GM23248 (cell line): ENCODE measurements around the gene ANKRD49. TPM values are rescaled to one million over a fixed set of nuclear protein-coding genes. Genes with fewer than 3 reads are reported as not detected.

ENCODE experiments used
- DNase-seq: peaks from one replicate; pipeline ENCODE4 v3.0.0-alpha.2; 2015
- H2AFZ ChIP-seq: fragments of 200-600 bp; sonication (generic); 2 replicates; pipeline ENCODE4 v1.6.1; 2016; ENCODE audit warnings: antibody characterized with exemption
- H3F3A ChIP-seq: fragments of 200-600 bp; sonication (generic); 2 replicates; pipeline ENCODE4 v1.6.1; 2016; ENCODE audit warnings: mild to moderate bottlenecking, antibody characterized with exemption, mixed run types; ENCODE audit not compliant: insufficient read depth
- H3K27ac ChIP-seq: fragments of 200-600 bp; sonication (generic); 2 replicates; pipeline ENCODE4 v1.5.1; 2016; ENCODE audit warnings: mild to moderate bottlenecking
- H3K27me3 ChIP-seq: fragments of 200-600 bp; sonication (generic); replicated peaks from 2 replicates; pipeline ENCODE4 v1.6.1; 2016; ENCODE audit warnings: mild to moderate bottlenecking; ENCODE audit not compliant: insufficient read depth
- H3K36me3 ChIP-seq: fragments of 200-600 bp; sonication (generic); 2 replicates; pipeline ENCODE4 v1.6.1; 2016; ENCODE audit warnings: low read depth, mild to moderate bottlenecking
- H3K4me1 ChIP-seq: fragments of 200-600 bp; sonication (generic); 2 replicates; pipeline ENCODE4 v1.6.1; 2016; ENCODE audit warnings: mild to moderate bottlenecking; ENCODE audit not compliant: insufficient read depth
- H3K4me2 ChIP-seq: fragments of 200-600 bp; sonication (generic); one replicate; pipeline ENCODE4 v1.6.1; 2016; ENCODE audit warnings: mild to moderate bottlenecking; ENCODE audit not compliant: unreplicated experiment
- H3K4me3 ChIP-seq: fragments of 200-600 bp; sonication (generic); 2 replicates; pipeline ENCODE4 v1.5.1; 2016; ENCODE audit warnings: mild to moderate bottlenecking
- H3K79me2 ChIP-seq: fragments of 200-600 bp; sonication (generic); 2 replicates; pipeline ENCODE4 v1.6.1; 2016; ENCODE audit warnings: mild to moderate bottlenecking; ENCODE audit not compliant: insufficient read depth
- H3K9ac ChIP-seq: fragments of 200-600 bp; sonication (generic); 2 replicates; pipeline ENCODE4 v1.6.1; 2016; ENCODE audit warnings: mild to moderate bottlenecking
- H3K9me2 ChIP-seq: fragments of 200-600 bp; sonication (generic); 2 replicates; pipeline ENCODE4 v1.6.1; 2016; ENCODE audit warnings: mixed run types, mild to moderate bottlenecking, moderate library complexity; ENCODE audit not compliant: insufficient read depth
- H3K9me3 ChIP-seq: fragments of 200-600 bp; sonication (generic); one replicate; pipeline ENCODE4 v1.6.1; 2017; ENCODE audit warnings: low read depth
- H4K20me1 ChIP-seq: fragments of 200-600 bp; sonication (generic); 2 replicates; pipeline ENCODE4 v1.6.0; 2016; ENCODE audit not compliant: insufficient read depth
- EZH2 ChIP-seq: fragments of 200-600 bp; sonication (generic); IDR thresholded peaks from 2 replicates; pipeline ENCODE4 v1.6.1; 2018; ENCODE audit warnings: antibody characterized with exemption, mild to moderate bottlenecking; ENCODE audit not compliant: insufficient read depth, poor library complexity, severe bottlenecking
- EZH2phosphoT487 ChIP-seq: fragments of 200-600 bp; sonication (generic); IDR thresholded peaks from 2 replicates; pipeline ENCODE4 v1.6.1; 2018; ENCODE audit warnings: antibody characterized with exemption, moderate library complexity, mild to moderate bottlenecking, low read depth; ENCODE audit not compliant: insufficient read depth
- WGBS, 2 experiments: methylation state at CpG; one replicate each; pipeline ENCODE4 v1.1.6; 2015 to 2017; ENCODE audit warnings: low lambda C conversion rate in 2 of 2, low coverage in 1 of 2; ENCODE audit errors: missing lambda C conversion rate in 2 of 2; 5-methylcytosine and 5-hydroxymethylcytosine counted together
- in situ Hi-C: fragments of 300-500 bp; cut with MboI; formaldehyde crosslinking; loops from 2 replicates; pipeline ENCODE4 v1.15.0; 2020
- polyA plus RNA-seq: library from polyadenylated mRNA; unstranded; fragments of >200 nt; fragmentation: Nextera tagmentation; extraction: Ambion mirVana; gene quantifications from 2 replicates; pipeline ENCODE4 v1.2.1, GENCODE V29; 2016
- total RNA-seq: library from RNA; depleted of rRNA; stranded (reverse); fragments of >200 nt; shearing (Covaris generic); gene quantifications from 2 replicates; pipeline ENCODE4 v1.2.3, GENCODE V29; 2014

The ANKRD49 gene
- total and polyA plus RNA-seq, 2 experiments from 2014 or later: 13.9 to 18.6 TPM

DNA sequence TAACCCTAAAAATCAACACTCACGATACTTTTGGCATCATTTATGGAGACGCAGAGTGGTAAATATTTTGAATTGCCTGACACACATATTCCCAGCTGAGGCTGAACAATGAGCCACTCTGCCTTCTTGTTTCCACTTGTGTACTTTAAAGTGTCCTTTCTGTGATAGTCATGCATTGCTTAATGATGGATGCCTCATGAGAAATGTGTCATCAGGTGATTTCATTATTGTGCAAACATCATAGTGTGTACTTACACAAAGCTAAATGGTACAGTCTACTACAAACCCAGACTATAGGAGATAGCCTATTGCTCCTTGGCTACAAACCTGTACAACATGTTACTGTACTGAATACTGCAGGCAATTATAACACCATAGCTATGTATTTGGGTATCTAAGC, 44.3 kb upstream of the ANKRD49 start:
- peak; percentile 92 for DNase-seq
- Histone ChIP-seq H2AFZ (no peak overlapping the region), H3K9me3 (no peaks in the 10 kb centered on the region), H3K9me2 (no peaks in the 10 kb centered on the region), H3K4me1 (peaks cover 20% of the 10 kb centered on the region), H3K27me3 (no peaks in the 10 kb centered on the region), H3F3A (peaks cover 13% of the 10 kb centered on the region), H3K27ac (peak overlapping the region; percentile 63), H3K4me2 (peak overlapping the region; percentile 46), H3K9ac (peak overlapping the region; percentile 7; the same call in 1 of the 2 replicates), H3K79me2 (no peaks in the 10 kb centered on the region), H4K20me1 (no peaks in the 10 kb centered on the region), H3K4me3 (no peak overlapping the region), H3K36me3 (peaks cover 9% of the 10 kb centered on the region)
- in situ Hi-C loops: no loop called here
- WGBS, 2 experiments: 0 to 6% methylated on average over 2 of the region's 2 CpGs
- no peak for TF ChIP-seq EZH2
- TF ChIP-seq EZH2phosphoT487: 0 out of 2 replicates have a peak, but pooled peaks have one; percentile 39

DNA sequence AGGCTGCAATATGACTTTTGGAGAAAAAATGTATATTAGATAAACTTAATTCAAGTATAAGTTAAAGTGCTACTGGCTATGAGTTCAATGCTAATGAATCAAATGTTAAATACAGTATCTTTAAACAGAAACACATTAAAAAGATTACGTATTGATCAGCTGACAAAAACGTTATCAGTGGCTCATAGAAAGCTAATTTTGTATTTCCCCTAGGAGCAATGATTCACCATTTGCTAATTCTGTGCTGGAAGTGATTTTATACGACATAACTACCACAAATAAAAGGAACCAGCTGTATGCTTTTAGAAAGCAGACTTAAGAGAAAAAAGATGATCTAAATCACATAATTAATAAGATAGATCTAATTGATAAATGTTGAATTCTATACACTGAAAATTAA, 43.7 kb upstream of the ANKRD49 start:
- no peaks in the 10 kb centered on the region for H3K79me2 ChIP-seq
- H3K4me1 ChIP-seq: peaks cover 20% of the 10 kb centered on the region
- H3K4me2 ChIP-seq: peak overlapping the region; percentile 46
- in situ Hi-C loops: no loop called here
- no peaks in the 10 kb centered on the region for H3K27me3 ChIP-seq
- no peak overlapping the region for H3K4me3 ChIP-seq
- H3K36me3 ChIP-seq: peaks cover 9% of the 10 kb centered on the region
- no peak overlapping the region for H3K9ac ChIP-seq
- no peaks in the 10 kb centered on the region for H3K9me3 ChIP-seq
- peak; percentile 68 for DNase-seq
- H4K20me1 ChIP-seq: no peaks in the 10 kb centered on the region
- 1 to 4% methylated on average over 3 of the region's 3 CpGs for WGBS, 2 experiments
- no peak overlapping the region for H2AFZ ChIP-seq
- no peaks in the 10 kb centered on the region for H3K9me2 ChIP-seq
- TF ChIP-seq EZH2: no peak
- TF ChIP-seq EZH2phosphoT487: no peak
- H3K27ac ChIP-seq: peak overlapping the region; percentile 63
- H3F3A ChIP-seq: peaks cover 13% of the 10 kb centered on the region

DNA sequence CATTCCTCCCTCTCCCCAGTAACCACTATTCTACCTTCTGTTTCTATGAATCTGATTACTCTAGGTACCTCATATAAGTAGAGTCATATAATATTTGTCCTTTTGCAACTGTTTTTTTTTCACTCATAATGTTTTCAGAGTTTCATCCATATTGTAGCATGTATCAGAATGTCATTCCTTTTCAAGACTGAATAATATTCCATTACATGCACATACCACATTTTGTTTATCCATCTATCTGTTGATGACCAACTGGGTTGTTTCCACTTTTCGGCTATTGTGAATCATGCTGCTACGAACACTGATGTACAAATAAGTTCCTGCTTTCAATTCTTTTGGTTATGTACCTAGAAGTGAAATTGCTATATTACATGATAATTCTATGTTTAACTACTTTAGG, 40.8 kb upstream of the ANKRD49 start:
- no peak for TF ChIP-seq EZH2phosphoT487
- TF ChIP-seq EZH2: no peak
- 95 to 98% methylated on average over 2 of the region's 2 CpGs for WGBS, 2 experiments
- H4K20me1 ChIP-seq: no peaks in the 10 kb centered on the region

DNA sequence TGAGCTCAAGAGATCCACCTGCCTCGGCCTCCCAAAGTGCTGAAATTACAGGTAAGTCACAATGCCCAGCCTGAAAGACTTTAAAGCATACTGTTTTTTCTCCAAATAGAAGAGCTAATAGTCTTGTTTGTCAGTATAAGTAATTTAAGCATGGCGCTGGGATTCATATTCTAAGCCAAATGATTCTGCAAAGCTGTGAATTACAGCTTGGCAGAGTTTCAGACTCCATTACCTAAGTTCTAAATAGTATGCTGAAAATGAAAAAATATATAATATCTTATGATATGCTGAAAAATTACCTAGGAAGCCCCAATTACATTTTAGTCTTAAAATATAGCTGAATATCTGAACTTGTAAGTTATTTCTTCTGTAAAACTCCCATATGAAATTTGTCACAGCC, 39.5 kb upstream of the ANKRD49 start:
- in situ Hi-C loops: no loop called here
- no peak overlapping the region for H3K4me2 ChIP-seq
- H3F3A ChIP-seq: peaks cover 8% of the 10 kb centered on the region
- WGBS, 2 experiments: 97 to 99% methylated on average over 2 of the region's 2 CpGs
- no peaks in the 10 kb centered on the region for H3K9me3 ChIP-seq
- DNase-seq: no peak
- H3K79me2 ChIP-seq: no peaks in the 10 kb centered on the region
- no peaks in the 10 kb centered on the region for H3K27me3 ChIP-seq
- no peaks in the 10 kb centered on the region for H3K36me3 ChIP-seq
- TF ChIP-seq EZH2phosphoT487: no peak
- no peak for TF ChIP-seq EZH2
- no peak overlapping the region for H3K27ac ChIP-seq
- no peak overlapping the region for H3K9ac ChIP-seq
- no peaks in the 10 kb centered on the region for H3K9me2 ChIP-seq
- no peak overlapping the region for H2AFZ ChIP-seq
- H3K4me3 ChIP-seq: no peak overlapping the region
- no peaks in the 10 kb centered on the region for H4K20me1 ChIP-seq
- peaks cover 13% of the 10 kb centered on the region for H3K4me1 ChIP-seq

More for the DNA sequence above, 40.8 kb upstream of the ANKRD49 start:
- Histone ChIP-seq H3K4me3 (no peak overlapping the region), H3K4me1 (peaks cover 20% of the 10 kb centered on the region), H3K36me3 (no peaks in the 10 kb centered on the region), H3K79me2 (no peaks in the 10 kb centered on the region), H3K27me3 (no peaks in the 10 kb centered on the region), H3K9me3 (no peaks in the 10 kb centered on the region), H2AFZ (no peak overlapping the region), H3K4me2 (no peak overlapping the region), H3K9me2 (no peaks in the 10 kb centered on the region), H3K27ac (no peak overlapping the region), H3K9ac (no peak overlapping the region), H3F3A (peaks cover 13% of the 10 kb centered on the region)
- in situ Hi-C loops: no loop called here
- no peak for DNase-seq

DNA sequence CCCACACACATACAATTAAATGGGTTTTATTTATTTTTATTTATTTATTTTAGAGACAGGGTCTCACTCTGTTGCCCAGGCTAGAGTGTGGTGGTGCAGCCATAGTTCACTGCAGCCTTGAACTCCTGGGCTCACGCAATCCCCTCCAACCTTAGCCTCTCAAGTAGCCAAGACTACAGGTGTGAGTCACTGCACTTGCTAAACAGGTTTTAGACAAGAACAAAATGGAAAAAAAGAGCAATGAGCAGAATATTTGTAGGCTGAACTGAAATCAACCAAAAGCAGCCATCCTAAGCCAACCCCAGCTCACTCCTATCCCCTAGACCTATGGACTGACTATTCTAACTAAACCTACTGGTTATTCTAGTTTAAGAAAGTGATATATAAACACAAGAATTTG, 37.9 kb upstream of the ANKRD49 start:
- no peaks in the 10 kb centered on the region for H3K4me1 ChIP-seq
- H3K4me2 ChIP-seq: no peak overlapping the region
- TF ChIP-seq EZH2phosphoT487 (no peak), EZH2 (no peak)
- H3K27me3 ChIP-seq: no peaks in the 10 kb centered on the region
- H3K9me3 ChIP-seq: no peaks in the 10 kb centered on the region
- no peak overlapping the region for H3K4me3 ChIP-seq
- no peak for DNase-seq
- H3K9ac ChIP-seq: no peak overlapping the region
- no peak overlapping the region for H3K27ac ChIP-seq
- in situ Hi-C loops: no loop called here
- no peaks in the 10 kb centered on the region for H3F3A ChIP-seq
- H3K9me2 ChIP-seq: no peaks in the 10 kb centered on the region
- H4K20me1 ChIP-seq: no peaks in the 10 kb centered on the region
- no peaks in the 10 kb centered on the region for H3K79me2 ChIP-seq
- no peak overlapping the region for H2AFZ ChIP-seq
- WGBS, 2 experiments: 94 to 97% methylated on average over 1 of the region's 1 CpG
- peaks cover 8% of the 10 kb centered on the region; the same call in 1 of the 2 replicates for H3K36me3 ChIP-seq
